Measurements from ENCODE around the gene MYO18A.

MYO18A gene

DNA sequence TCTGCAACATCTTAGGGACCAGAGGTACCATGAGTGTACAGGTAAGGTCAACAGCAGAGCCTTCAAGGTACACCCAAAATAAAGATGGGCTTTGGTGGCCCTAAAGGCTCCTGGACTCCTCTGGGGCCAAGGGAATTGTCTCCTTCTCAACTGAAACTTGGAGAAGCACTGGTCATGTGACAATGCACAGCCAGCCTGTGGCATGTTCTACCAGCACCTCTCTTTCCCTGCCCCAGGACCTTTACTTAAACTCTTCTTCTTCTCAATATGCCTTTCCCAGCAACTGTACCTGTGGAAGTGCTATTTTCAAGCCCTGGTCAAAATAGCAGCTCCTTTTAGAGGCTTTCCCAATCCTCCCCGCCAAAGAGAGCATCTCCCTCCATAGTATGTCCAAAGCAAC, 108.9 kb downstream of the MYO18A start:
- no peaks in the 10 kb centered on the region for H3K4me1 ChIP-seq (ENCODE audit: low read length)
- H3K9me3 ChIP-seq (replicated peaks; ENCODE audit: insufficient read depth, low read length): no peaks in the 10 kb centered on the region
- H3K9ac ChIP-seq (ENCODE audit: low read length): no peak overlapping the region
- H3K27me3 ChIP-seq (replicated peaks; ENCODE audit: insufficient read depth, low read length): no peaks in the 10 kb centered on the region
- H3K4me3 ChIP-seq (ENCODE audit: low read length): no peak overlapping the region
- H3F3A ChIP-seq (ENCODE audit: insufficient read depth, low read length): no peaks in the 10 kb centered on the region
- no peaks in the 10 kb centered on the region for H3K79me2 ChIP-seq (ENCODE audit: low read length)
- no peak overlapping the region for H2AFZ ChIP-seq (ENCODE audit: low read length)
- no peaks in the 10 kb centered on the region for H3K36me3 ChIP-seq (replicated peaks; ENCODE audit: insufficient read depth, low read length)
- TF ChIP-seq EZH2phosphoT487 (IDR thresholded peaks at IDR 0.05; ENCODE audit: low read length) (no peak), EZH2 (optimal IDR thresholded peaks at IDR 0.05; ENCODE audit: low read depth, low read length) (no peak)
- TF ChIP-seq, protein P1, sequence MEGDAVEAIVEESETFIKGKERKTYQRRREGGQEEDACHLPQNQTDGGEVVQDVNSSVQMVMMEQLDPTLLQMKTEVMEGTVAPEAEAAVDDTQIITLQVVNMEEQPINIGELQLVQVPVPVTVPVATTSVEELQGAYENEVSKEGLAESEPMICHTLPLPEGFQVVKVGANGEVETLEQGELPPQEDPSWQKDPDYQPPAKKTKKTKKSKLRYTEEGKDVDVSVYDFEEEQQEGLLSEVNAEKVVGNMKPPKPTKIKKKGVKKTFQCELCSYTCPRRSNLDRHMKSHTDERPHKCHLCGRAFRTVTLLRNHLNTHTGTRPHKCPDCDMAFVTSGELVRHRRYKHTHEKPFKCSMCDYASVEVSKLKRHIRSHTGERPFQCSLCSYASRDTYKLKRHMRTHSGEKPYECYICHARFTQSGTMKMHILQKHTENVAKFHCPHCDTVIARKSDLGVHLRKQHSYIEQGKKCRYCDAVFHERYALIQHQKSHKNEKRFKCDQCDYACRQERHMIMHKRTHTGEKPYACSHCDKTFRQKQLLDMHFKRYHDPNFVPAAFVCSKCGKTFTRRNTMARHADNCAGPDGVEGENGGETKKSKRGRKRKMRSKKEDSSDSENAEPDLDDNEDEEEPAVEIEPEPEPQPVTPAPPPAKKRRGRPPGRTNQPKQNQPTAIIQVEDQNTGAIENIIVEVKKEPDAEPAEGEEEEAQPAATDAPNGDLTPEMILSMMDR (IDR thresholded peaks at IDR 0.05; ENCODE audit: low read length): no peak
- H3K4me2 ChIP-seq (ENCODE audit: low read depth, low read length): no peak overlapping the region
- H3K27ac ChIP-seq (ENCODE audit: low read length): no peak overlapping the region
- H3K9me2 ChIP-seq (replicated peaks; ENCODE audit: insufficient read depth, low read length): no peaks in the 10 kb centered on the region
- no peaks in the 10 kb centered on the region for H4K20me1 ChIP-seq (ENCODE audit: insufficient read depth, low read length)
- DNase-seq: no peak

DNA sequence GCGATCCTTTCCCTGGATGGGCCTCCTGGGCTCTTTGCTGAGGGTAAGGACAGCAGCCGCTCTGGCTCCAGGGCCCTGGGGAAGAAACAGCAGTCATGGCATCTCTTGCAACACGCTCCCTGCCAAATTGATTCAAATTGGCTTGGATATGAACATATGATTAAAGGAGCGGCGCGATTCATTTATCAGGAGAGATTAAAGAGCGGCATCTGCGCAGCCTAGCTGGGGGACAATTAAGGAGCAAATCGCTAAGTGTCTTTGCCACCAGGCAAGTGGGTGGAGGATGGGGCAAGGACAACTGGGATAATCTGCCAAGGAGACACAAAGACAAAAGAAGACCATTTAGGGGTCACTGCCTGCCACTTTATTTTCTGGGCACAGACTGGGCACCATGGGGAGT, 109.4 kb downstream of the MYO18A start:
- H4K20me1 ChIP-seq (ENCODE audit: insufficient read depth, low read length): no peaks in the 10 kb centered on the region
- H3K36me3 ChIP-seq (replicated peaks; ENCODE audit: insufficient read depth, low read length): no peaks in the 10 kb centered on the region
- no peaks in the 10 kb centered on the region for H3K4me1 ChIP-seq (ENCODE audit: low read length)

DNA sequence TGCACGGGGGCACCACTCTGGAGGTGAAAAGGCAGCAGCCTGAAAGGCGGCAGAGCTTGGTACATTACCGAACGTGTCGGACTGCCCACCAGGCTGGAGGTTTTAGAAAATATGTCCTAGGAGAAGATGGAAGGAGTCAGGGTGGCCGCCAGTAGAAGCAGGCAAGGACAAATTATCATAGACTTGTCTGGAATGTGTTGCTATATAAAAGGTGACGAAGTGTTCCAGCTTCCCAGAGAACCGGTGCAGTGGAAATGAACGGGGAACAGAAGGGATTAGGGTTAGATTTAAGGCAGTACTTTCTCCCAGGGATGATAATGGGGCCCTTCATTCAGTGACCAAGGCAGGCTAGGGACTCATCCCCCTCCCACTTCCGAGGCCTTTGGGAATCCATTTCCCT, 109.9 kb downstream of the MYO18A start:
- no peaks in the 10 kb centered on the region for H3K4me1 ChIP-seq (ENCODE audit: low read length)
- H3K9me3 ChIP-seq (replicated peaks; ENCODE audit: insufficient read depth, low read length): no peaks in the 10 kb centered on the region
- H3K36me3 ChIP-seq (replicated peaks; ENCODE audit: insufficient read depth, low read length): no peaks in the 10 kb centered on the region
- no peaks in the 10 kb centered on the region for H3F3A ChIP-seq (ENCODE audit: insufficient read depth, low read length)
- DNase-seq: no peak
- TF ChIP-seq, protein P1 (IDR thresholded peaks at IDR 0.05; ENCODE audit: low read length): no peak
- H2AFZ ChIP-seq (ENCODE audit: low read length): no peak overlapping the region
- H4K20me1 ChIP-seq (ENCODE audit: insufficient read depth, low read length): no peaks in the 10 kb centered on the region
- no peak overlapping the region for H3K27ac ChIP-seq (ENCODE audit: low read length)
- H3K4me2 ChIP-seq (ENCODE audit: low read depth, low read length): no peak overlapping the region
- no peaks in the 10 kb centered on the region for H3K9me2 ChIP-seq (replicated peaks; ENCODE audit: insufficient read depth, low read length)
- H3K27me3 ChIP-seq (replicated peaks; ENCODE audit: insufficient read depth, low read length): no peaks in the 10 kb centered on the region
- H3K4me3 ChIP-seq (ENCODE audit: low read length): no peak overlapping the region
- H3K9ac ChIP-seq (ENCODE audit: low read length): no peak overlapping the region
- H3K79me2 ChIP-seq (ENCODE audit: low read length): no peaks in the 10 kb centered on the region

More for the DNA sequence above, 109.4 kb downstream of the MYO18A start:
- Histone ChIP-seq H3K27ac (ENCODE audit: low read length) (no peak overlapping the region), H3K4me3 (ENCODE audit: low read length) (no peak overlapping the region), H2AFZ (ENCODE audit: low read length) (no peak overlapping the region), H3K9ac (ENCODE audit: low read length) (no peak overlapping the region), H3K79me2 (ENCODE audit: low read length) (no peaks in the 10 kb centered on the region), H3F3A (ENCODE audit: insufficient read depth, low read length) (no peaks in the 10 kb centered on the region), H3K4me2 (ENCODE audit: low read depth, low read length) (no peak overlapping the region), H3K9me2 (replicated peaks; ENCODE audit: insufficient read depth, low read length) (no peaks in the 10 kb centered on the region), H3K9me3 (replicated peaks; ENCODE audit: insufficient read depth, low read length) (no peaks in the 10 kb centered on the region), H3K27me3 (replicated peaks; ENCODE audit: insufficient read depth, low read length) (no peaks in the 10 kb centered on the region)
- no peak for TF ChIP-seq EZH2 (optimal IDR thresholded peaks at IDR 0.05; ENCODE audit: low read depth, low read length)
- TF ChIP-seq, protein P1 (IDR thresholded peaks at IDR 0.05; ENCODE audit: low read length): no peak
- TF ChIP-seq EZH2phosphoT487 (IDR thresholded peaks at IDR 0.05; ENCODE audit: low read length): no peak
- DNase-seq: no peak
